ENCODE data around the gene CCDC18.

DNA sequence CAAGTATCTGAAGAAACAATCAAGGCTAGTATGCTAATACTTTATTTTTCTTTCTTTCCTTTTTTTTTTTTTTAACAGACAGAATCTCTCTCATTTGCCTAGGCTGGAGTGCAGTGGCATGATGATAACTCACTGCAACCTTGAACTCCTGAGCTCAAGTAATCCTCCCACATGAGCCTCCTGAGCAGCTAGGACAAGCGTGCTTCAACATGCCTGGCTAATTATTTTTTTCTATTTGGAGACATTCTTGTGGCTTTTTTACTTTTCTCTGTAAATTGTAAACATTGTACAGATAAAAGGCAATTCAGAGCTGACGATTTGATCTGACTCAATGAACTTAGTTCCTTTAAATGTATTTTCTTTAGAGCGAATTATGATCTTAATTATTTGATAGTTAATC is 41.4 kb downstream of the CCDC18 start:
- TF ChIP-seq SUZ12 (IDR thresholded peaks at IDR 0.05; ENCODE audit: extremely low read depth, insufficient read depth, insufficient read length), result no peak
- no peak for TF ChIP-seq YY1 (IDR thresholded peaks at IDR 0.05; ENCODE audit: insufficient read depth, insufficient read length)

Measured in NT2/D1 (cell line).